GM21576 (cell line): ENCODE results near the gene GPATCH2L.

Experiments
- ATAC-seq: cut with Tn5 transposase; IDR thresholded peaks from one replicate; pipeline ENCODE4 v1.9.1; 2021; ENCODE audit warnings: mild to moderate bottlenecking, moderate library complexity; ENCODE audit not compliant: unreplicated experiment

The GPATCH2L gene

GRCh38 chr14:76135722-76136121, 16.0 kb upstream of the GPATCH2L start:
- ATAC-seq: no peak

GRCh38 chr14:76136476-76137110, 15.1 kb upstream of the GPATCH2L start:
- no peak for ATAC-seq

- no peak for ATAC-seq
Measured at GRCh38 chr14:76138119-76138757, 13.5 kb upstream of the GPATCH2L start.

- no peak for ATAC-seq
Measured at GRCh38 chr14:76138758-76139723, 12.7 kb upstream of the GPATCH2L start.

- no peak for ATAC-seq
Measured at GRCh38 chr14:76143642-76144041, 8.1 kb upstream of the GPATCH2L start.

GRCh38 chr14:76146976-76147375, 4.7 kb upstream of the GPATCH2L start:
- no peak for ATAC-seq

GRCh38 chr14:76149196-76149595, 2.5 kb upstream of the GPATCH2L start:
- ATAC-seq: no peak

GRCh38 chr14:76152333-76152681, 585 bp downstream of the GPATCH2L start:
- ATAC-seq: peak; percentile 49

- ATAC-seq: no peak
Measured at GRCh38 chr14:76153919-76154318, 2.2 kb downstream of the GPATCH2L start.

GRCh38 chr14:76154539-76155126, 2.9 kb downstream of the GPATCH2L start:
- no peak for ATAC-seq

- ATAC-seq: no peak
Measured at GRCh38 chr14:76163668-76164363, 12.1 kb downstream of the GPATCH2L start.

GRCh38 chr14:76168531-76168930, 16.8 kb downstream of the GPATCH2L start:
- ATAC-seq: no peak

- no peak for ATAC-seq
Measured at GRCh38 chr14:76169776-76170175, 18.1 kb downstream of the GPATCH2L start.

- ATAC-seq: no peak
Measured at GRCh38 chr14:76174982-76175381, 23.3 kb downstream of the GPATCH2L start.

- no peak for ATAC-seq
Measured at GRCh38 chr14:76175942-76176341, 24.2 kb downstream of the GPATCH2L start.

- ATAC-seq: no peak
Measured at GRCh38 chr14:76181546-76181945, 29.8 kb downstream of the GPATCH2L start.

- no peak for ATAC-seq
Measured at GRCh38 chr14:76186308-76187027, 34.7 kb downstream of the GPATCH2L start.

GRCh38 chr14:76191297-76191696, 39.6 kb downstream of the GPATCH2L start:
- ATAC-seq: no peak

GRCh38 chr14:76193696-76194095, 42.0 kb downstream of the GPATCH2L start:
- ATAC-seq: no peak

- ATAC-seq: no peak
Measured at GRCh38 chr14:76194327-76194726, 42.6 kb downstream of the GPATCH2L start.
